ENCODE data around the gene SLAMF1.

- no peak for TF ChIP-seq CTCF (conservative IDR thresholded peaks at IDR 0.05)
- no peak for TF ChIP-seq ZFX (IDR thresholded peaks at IDR 0.05)
Observed at GRCh38 chr1:160640359-160641123, 6.3 kb downstream of the SLAMF1 start.

Data from C4-2B (cell line).